SK-N-SH (cell line): ENCODE results near the gene ARHGEF39. TPM values are rescaled to one million over a fixed set of nuclear protein-coding genes. Genes with fewer than 3 reads are reported as not detected.
A peak's percentile ranks its signal among the peaks of the same experiment; 100 is the strongest.

ENCODE experiments used
- CTCF ChIA-PET: fragments of 300-600, 350-600 bp; formaldehyde crosslinking; extraction: SDS; loops from one replicate; lab custom pipeline; 2021; lab: Yijun Ruan, JAX
- POLR2A ChIA-PET: fragments of 350-600 bp; sonication (Branson Sonifier 250); formaldehyde crosslinking; extraction: SDS; loops from one replicate; lab custom pipeline; 2020; ENCODE audit warnings: antibody characterized with exemption, inconsistent platforms; lab: Yijun Ruan, JAX
- DNase-seq: peaks from one replicate; pipeline ENCODE4 v3.0.0; 2012
- H2AFZ ChIP-seq: fragments of 200-600 bp; sonication (generic); 2 replicates; pipeline ENCODE4 v1.8.1; 2016; ENCODE audit warnings: antibody characterized with exemption, mild to moderate bottlenecking, low read depth
- H3F3A ChIP-seq: fragments of 200-600 bp; sonication (generic); replicated peaks from 2 replicates; pipeline ENCODE3; 2016; ENCODE audit warnings: antibody characterized with exemption, mild to moderate bottlenecking; ENCODE audit not compliant: insufficient read depth
- H3K27ac ChIP-seq, 2 experiments: fragments of 200-500 bp in 1 of 2; fragments of 200-600 bp in 1 of 2; sonication (Bioruptor generic) in 1 of 2; sonication (generic), shearing (Covaris generic) in 1 of 2; 2 replicates each; pipeline versions ENCODE4 v1.5.1 to v1.6.1; 2014 to 2016; ENCODE audit warnings: low read depth in 2 of 2, inconsistent platforms in 1 of 2, low read length in 1 of 2, mild to moderate bottlenecking in 1 of 2, mixed read lengths in 1 of 2
- H3K27me3 ChIP-seq: fragments of 200-600 bp; sonication (generic), shearing (Covaris generic); 2 replicates; pipeline ENCODE4 v1.6.1; 2016; ENCODE audit warnings: mixed run types; ENCODE audit not compliant: insufficient read depth
- H3K36me3 ChIP-seq, 2 experiments: fragments of 200-500 bp in 1 of 2; fragments of 200-600 bp in 1 of 2; sonication (Bioruptor generic) in 1 of 2; sonication (generic) in 1 of 2; replicated peaks in 1 of 2; 2 replicates each; pipeline versions ENCODE3 to v1.5.1; 2014 to 2016; ENCODE audit warnings: low read length in 1 of 2, mild to moderate bottlenecking in 1 of 2; ENCODE audit not compliant: insufficient read depth in 2 of 2, control insufficient read depth in 1 of 2
- H3K4me1 ChIP-seq, 2 experiments: fragments of 200-500 bp in 1 of 2; fragments of 200-600 bp in 1 of 2; sonication (Bioruptor generic) in 1 of 2; sonication (generic), shearing (Covaris generic) in 1 of 2; 2 replicates each; pipeline versions ENCODE4 v1.5.1 to v1.6.1; 2014 to 2016; ENCODE audit warnings: low read depth in 1 of 2, low read length in 1 of 2, mixed run types in 1 of 2; ENCODE audit not compliant: insufficient read depth in 2 of 2, control insufficient read depth in 1 of 2
- H3K4me2 ChIP-seq: fragments of 200-600 bp; sonication (generic), shearing (Covaris generic); 2 replicates; pipeline ENCODE4 v1.6.1; 2017; ENCODE audit warnings: mixed run types
- H3K4me3 ChIP-seq, 2 experiments: fragments of 200-500 bp in 1 of 2; fragments of 200-600 bp in 1 of 2; sonication (Bioruptor generic) in 1 of 2; sonication (generic), shearing (Covaris generic) in 1 of 2; 2 replicates each; pipeline versions ENCODE4 v1.5.1 to v1.8.1; 2014 to 2016; ENCODE audit warnings: low read depth in 2 of 2, inconsistent platforms in 1 of 2, low read length in 1 of 2, mild to moderate bottlenecking in 1 of 2, mixed read lengths in 1 of 2, moderate library complexity in 1 of 2
- H3K79me2 ChIP-seq: fragments of 200-600 bp; sonication (generic); 2 replicates; pipeline ENCODE4 v1.8.1; 2017; ENCODE audit warnings: mild to moderate bottlenecking; ENCODE audit not compliant: insufficient read depth
- H3K9ac ChIP-seq: fragments of 200-600 bp; sonication (generic); 2 replicates; pipeline ENCODE4 v1.6.1; 2017; ENCODE audit warnings: mixed run types
- H3K9me2 ChIP-seq: fragments of 200-600 bp; sonication (generic); 2 replicates; pipeline ENCODE4 v1.6.1; 2017; ENCODE audit warnings: mixed run types
- H3K9me3 ChIP-seq: fragments of 200-600 bp; sonication (generic); 2 replicates; pipeline ENCODE4 v1.6.1; 2017; ENCODE audit warnings: mixed run types, mild to moderate bottlenecking, moderate library complexity
- H4K20me1 ChIP-seq: fragments of 200-600 bp; sonication (generic); 2 replicates; pipeline ENCODE4 v1.6.1; 2017; ENCODE audit warnings: mild to moderate bottlenecking, mixed run types; ENCODE audit not compliant: insufficient read depth
- CHD2 ChIP-seq: fragments of 150-350 bp; IDR thresholded peaks from 2 replicates; pipeline ENCODE4 v1.6.1; 2018; ENCODE audit warnings: low read length; ENCODE audit not compliant: partially characterized antibody
- ELF1 ChIP-seq: IDR thresholded peaks from 2 replicates; pipeline ENCODE4 v1.4.0; 2012
- EZH2phosphoT487 ChIP-seq: fragments of 200-600 bp; sonication (generic); IDR thresholded peaks from 2 replicates; pipeline ENCODE4 v1.6.1; 2017; ENCODE audit warnings: low read depth, mixed run types, mild to moderate bottlenecking, antibody characterized with exemption, moderate library complexity, borderline replicate concordance
- FOXM1 ChIP-seq: IDR thresholded peaks from 2 replicates; pipeline ENCODE4 v1.4.0; 2012; ENCODE audit warnings: low read depth, mild to moderate bottlenecking
- GABPA ChIP-seq: IDR thresholded peaks from 2 replicates; pipeline ENCODE4 v1.4.0; 2012; ENCODE audit warnings: low read depth, mild to moderate bottlenecking
- MXI1 ChIP-seq: IDR thresholded peaks from 2 replicates; pipeline ENCODE4 v1.6.1; 2012; ENCODE audit warnings: mild to moderate bottlenecking, low read depth, low read length, improper control_type of control experiment
- NRF1 ChIP-seq: IDR thresholded peaks from 2 replicates; pipeline ENCODE4 v1.6.1; 2012; ENCODE audit warnings: low read depth, mild to moderate bottlenecking, low read length
- REST ChIP-seq: IDR thresholded peaks from 2 replicates; pipeline ENCODE4 v1.6.1; 2012; ENCODE audit warnings: mild to moderate bottlenecking, low read depth, low read length, moderate library complexity
- RXRA ChIP-seq: IDR thresholded peaks from 2 replicates; pipeline ENCODE4 v1.4.0; 2012; ENCODE audit warnings: low read depth, mild to moderate bottlenecking, borderline replicate concordance
- SMC3 ChIP-seq: IDR thresholded peaks from 2 replicates; pipeline ENCODE4 v1.6.1; 2012; ENCODE audit warnings: low read depth, low read length, improper control_type of control experiment
- WGBS: methylation state at CpG from one replicate; pipeline ENCODE4 v1.1.6; 2017; ENCODE audit warnings: low lambda C conversion rate; 5-methylcytosine and 5-hydroxymethylcytosine counted together
- polyA plus RNA-seq, 3 experiments: library from polyadenylated mRNA; depleted of rRNA; stranded (reverse); fragments of >200 nt; gene quantifications; 2 replicates each; pipeline ENCODE4 v1.2.3, GENCODE V29; 2012

Gene ARHGEF39
- polyA plus RNA-seq, 1 of the 3 experiments (the other 2 are of a cell fraction): 4.9 TPM

- Histone ChIP-seq H3K9ac (no peak overlapping the region), H3F3A (peaks cover 31% of the 10 kb centered on the region), H3K79me2 (no peaks in the 10 kb centered on the region), H3K4me1 (peaks cover 4 to 7% of the 10 kb centered on the region in 2 experiments; a peak in 1 of 4 replicates), H4K20me1 (peaks cover 9% of the 10 kb centered on the region), H3K36me3 (peaks cover 14 to 17% of the 10 kb centered on the region in 2 experiments), H3K27ac (no peak overlapping the region), H3K4me2 (no peak overlapping the region), H3K9me3 (no peaks in the 10 kb centered on the region), H3K9me2 (no peaks in the 10 kb centered on the region), H3K27me3 (no peaks in the 10 kb centered on the region), H3K4me3 (no peak overlapping the region), H2AFZ (no peak overlapping the region)
- 84% methylated on average over 5 of the region's 5 CpGs for WGBS
- ChIA-PET CTCF (interaction anchor here (1.1 to 1.2 kb wide), 3 partner anchors 17 to 75 kb away, joined by 3 to 4 read pairs (median 4); no protein-coding TSS in a partner anchor), POLR2A (interaction anchor here (1.0 to 1.7 kb wide), 2 partner anchors 12 to 21 kb away, joined by 3 to 4 read pairs; partner anchors contain the start of genes CCDC107 and RMRP)
- TF ChIP-seq RXRA (no peak), REST (no peak), CHD2 (no peak), FOXM1 (no peak), GABPA (no peak), ELF1 (no peak), EZH2phosphoT487 (no peak), MXI1 (no peak)
- no peak for DNase-seq
These were observed 14.1 kb upstream of the ARHGEF39 start for GRCh38 chr9:35679091-35679490.

GRCh38 chr9:35675732-35676392, 10.9 kb upstream of the ARHGEF39 start:
- peaks cover 0 to 13% of the 10 kb centered on the region in 2 experiments; a peak in 1 of 4 replicates for H3K4me1 ChIP-seq
- no peak overlapping the region; a peak in 1 of 4 replicates for H3K27ac ChIP-seq
- H3K27me3 ChIP-seq: no peaks in the 10 kb centered on the region
- 0 out of 2 replicates have a peak overlapping the region, but pooled peaks have one; percentile 11 for H3K9ac ChIP-seq
- H4K20me1 ChIP-seq: no peaks in the 10 kb centered on the region
- no peaks in the 10 kb centered on the region for H3K36me3 ChIP-seq
- CTCF ChIA-PET: interaction anchor here (0.7 to 2.6 kb wide), 14 partner anchors 11 to 137 kb away, joined by 3 to 23 read pairs (median 3); partner anchors contain the start of genes ARHGEF39, CCDC107 and RMRP
- H3K4me3 ChIP-seq: peak overlapping the region; percentile 19 to 38; a peak in 2 of 4 replicates
- peaks cover 15% of the 10 kb centered on the region for H3F3A ChIP-seq
- POLR2A ChIA-PET: interaction anchor here (0.7 to 1.7 kb wide), 8 partner anchors 9 to 57 kb away, joined by 3 to 11 read pairs (median 4); partner anchors contain the start of genes ARHGEF39, CCDC107 and CREB3
- TF ChIP-seq NRF1 (peak; percentile 61), CHD2 (peak; percentile 12), SMC3 (no peak)
- no peaks in the 10 kb centered on the region for H3K79me2 ChIP-seq
- WGBS: 38% methylated on average over 32 of the region's 51 CpGs
- H2AFZ ChIP-seq: peak overlapping the region; percentile 87
- H3K9me3 ChIP-seq: no peaks in the 10 kb centered on the region
- H3K4me2 ChIP-seq: peak overlapping the region; percentile 69
- no peaks in the 10 kb centered on the region for H3K9me2 ChIP-seq
- DNase-seq: peak; percentile 96
